Endothelial cell of umbilical vein (primary cell): Measurements from ENCODE around the gene FANCC. TPM values are rescaled to one million over a fixed set of nuclear protein-coding genes. Genes with fewer than 3 reads are reported as not detected.
"Not testable (repeated sequence)": the region's sequence is repeated elsewhere in the genome, so short reads cannot be mapped to it uniquely, and the experiment has no call there.

Experiments
- BruUV-seq: library from RNA; stranded (reverse); fragments of 400-500 nt; replicated peaks from 2 replicates; lab custom pipeline; 2021; lab: Mats Ljungman, UMichigan
- CTCF ChIA-PET: fragments of 300-600, 350-600 bp; sonication (Branson Sonifier 250); formaldehyde crosslinking; loops from one replicate; lab custom pipeline; 2021; ENCODE audit warnings: antibody characterized with exemption, inconsistent platforms; lab: Charles Lee
- POLR2A ChIA-PET: fragments of 300-600, 350-600 bp; sonication (Branson Sonifier 250); formaldehyde crosslinking; loops from one replicate; lab custom pipeline; 2021; ENCODE audit warnings: antibody characterized with exemption, inconsistent platforms; lab: Charles Lee
- DNase-seq: peaks from one replicate; pipeline ENCODE4 v3.0.0-alpha.2; 2011; ENCODE audit warnings: low read depth, low spot score
- FAIRE-seq: peaks from 2 replicates; lab custom pipeline; 2011; peaks lifted over from hg19 to GRCh38; lab: Jason Lieb, UNC
- H2AFZ ChIP-seq: 2 replicates; pipeline ENCODE4 v1.6.0; 2012; ENCODE audit warnings: low read depth, low read length, control low read depth, inconsistent platforms
- H3K27ac ChIP-seq: 2 replicates; pipeline ENCODE4 v1.5.1; 2011; ENCODE audit warnings: low read depth, mild to moderate bottlenecking, control low read depth, low read length, moderate library complexity; ENCODE audit not compliant: insufficient read depth
- H3K27me3 ChIP-seq, 2 experiments: 2 replicates each; pipeline versions ENCODE4 v1.6.0 to v1.6.1; 2011; ENCODE audit warnings: low read length in 2 of 2, mixed read lengths in 1 of 2; ENCODE audit not compliant: control insufficient read depth in 2 of 2, insufficient read depth in 2 of 2
- H3K36me3 ChIP-seq, 2 experiments: 2 replicates in 1 of 2; 3 replicates in 1 of 2; pipeline ENCODE4 v1.5.1; 2011; ENCODE audit warnings: low read length in 2 of 2, mild to moderate bottlenecking in 1 of 2, moderate library complexity in 1 of 2; ENCODE audit not compliant: control insufficient read depth in 2 of 2, insufficient read depth in 2 of 2; ENCODE audit errors: extremely low read depth in 1 of 2
- H3K4me1 ChIP-seq: 3 replicates; pipeline ENCODE4 v1.5.1; 2011; ENCODE audit warnings: mild to moderate bottlenecking, low read length; ENCODE audit not compliant: control insufficient read depth, insufficient read depth; ENCODE audit errors: extremely low read depth
- H3K4me2 ChIP-seq: 2 replicates; pipeline ENCODE4 v1.6.1; 2011; ENCODE audit warnings: low read length, control low read depth, mixed read lengths; ENCODE audit not compliant: insufficient read depth
- H3K4me3 ChIP-seq, 3 experiments: fragments of 200-600 bp in 1 of 3; sonication (generic), shearing (Covaris generic) in 1 of 3; replicated peaks in 1 of 3; 2 replicates each; pipeline ENCODE4 v1.5.1; 2011 to 2016; ENCODE audit warnings: control low read depth in 3 of 3, low read length in 3 of 3, mild to moderate bottlenecking in 2 of 3, inconsistent platforms in 1 of 3, low read depth in 1 of 3, moderate library complexity in 1 of 3; ENCODE audit not compliant: insufficient read depth in 1 of 3
- H3K79me2 ChIP-seq: 2 replicates; pipeline ENCODE4 v1.6.0; 2012; ENCODE audit warnings: low read length, inconsistent platforms; ENCODE audit not compliant: control insufficient read depth, insufficient read depth
- H3K9ac ChIP-seq: replicated peaks from 2 replicates; pipeline ENCODE3; 2011; ENCODE audit warnings: low read length, control low read depth; ENCODE audit not compliant: insufficient read depth; ENCODE audit errors: extremely low read depth
- H3K9me1 ChIP-seq: replicated peaks from 3 replicates; pipeline ENCODE4 v1.6.0; 2011; ENCODE audit warnings: mild to moderate bottlenecking, low read length; ENCODE audit not compliant: control insufficient read depth, insufficient read depth; ENCODE audit errors: extremely low read depth
- H3K9me3 ChIP-seq: replicated peaks from 2 replicates; pipeline ENCODE4 v1.5.1; 2012; ENCODE audit warnings: low read length, inconsistent platforms; ENCODE audit not compliant: control insufficient read depth, insufficient read depth
- H4K20me1 ChIP-seq: replicated peaks from 2 replicates; pipeline ENCODE3; 2011; ENCODE audit warnings: mild to moderate bottlenecking, low read length; ENCODE audit not compliant: control insufficient read depth, insufficient read depth; ENCODE audit errors: extremely low read depth
- EZH2 ChIP-seq: IDR thresholded peaks from 2 replicates; pipeline ENCODE4 v1.6.1; 2012; ENCODE audit warnings: borderline replicate concordance, low read depth, mild to moderate bottlenecking, moderate library complexity, low read length, inconsistent platforms; ENCODE audit not compliant: severe bottlenecking
- FOS ChIP-seq: IDR thresholded peaks from 2 replicates; pipeline ENCODE4 v1.6.1; 2011; ENCODE audit warnings: mild to moderate bottlenecking, low read length, moderate library complexity, borderline replicate concordance; ENCODE audit not compliant: insufficient read depth
- GATA2 ChIP-seq: IDR thresholded peaks from 2 replicates; pipeline ENCODE4 v1.7.0; 2011; ENCODE audit warnings: low read depth, mild to moderate bottlenecking, moderate library complexity, mixed read lengths, low read length; ENCODE audit not compliant: insufficient read length, insufficient read depth
- JUN ChIP-seq: IDR thresholded peaks from 2 replicates; pipeline ENCODE4 v1.6.1; 2011; ENCODE audit warnings: borderline replicate concordance, low read depth; ENCODE audit not compliant: insufficient read length, insufficient read depth
- MYC ChIP-seq: IDR thresholded peaks from one replicate; pipeline ENCODE4 v1.6.1; 2011; ENCODE audit warnings: mild to moderate bottlenecking, low read depth, low read length
- POLR2A ChIP-seq: IDR thresholded peaks from 2 replicates; pipeline ENCODE4 v1.6.1; 2012; ENCODE audit warnings: low read depth, mild to moderate bottlenecking, control low read depth, low read length
- POLR2AphosphoS5 ChIP-seq: IDR thresholded peaks from 2 replicates; pipeline ENCODE4 v1.6.1; 2012; ENCODE audit warnings: low read depth, mild to moderate bottlenecking, control low read depth, low read length, moderate library complexity; ENCODE audit not compliant: insufficient read depth
- dilution Hi-C: fragments of 300-500 bp; cut with MboI; formaldehyde crosslinking; loops from one replicate; pipeline ENCODE4 v1.15.0; 2019; ENCODE audit warnings: low sequenced_read_pairs; ENCODE audit not compliant: extremely low pct_ligation_motif_present
- intact Hi-C: fragments of 100-400 bp; cut with micrococcal nuclease; formaldehyde crosslinking; loops from one replicate; pipeline ENCODE4 v1.10.0; 2022
- polyA plus RNA-seq, 4 experiments: library from polyadenylated mRNA; depleted of rRNA in 3 of 4; stranded (reverse) in 3 of 4; unstranded in 1 of 4; fragments of >200 nt; gene quantifications; 2 replicates each; pipeline versions ENCODE4 v1.2.1 to v1.2.3, GENCODE V29; 2011 to 2012; ENCODE audit warnings: missing spikeins in 1 of 4
- total RNA-seq: library from RNA; stranded (reverse); gene quantifications from 2 replicates; pipeline ENCODE4 v1.2.3, GENCODE V29; 2021
- TF ChIP-seq, protein P1 (sequence below): IDR thresholded peaks from 2 replicates; pipeline ENCODE4 v1.6.1; 2011; ENCODE audit not compliant: insufficient read depth, insufficient read length
- TF ChIP-seq, protein P2 (sequence below), 2 donors: IDR thresholded peaks; 1 replicate in 1 of 2; 2 replicates in 1 of 2; pipeline ENCODE4 v1.5.1; 2011; ENCODE audit warnings: low read length in 2 of 2, mild to moderate bottlenecking in 2 of 2, moderate library complexity in 2 of 2, control low read depth in 1 of 2, inconsistent platforms in 1 of 2, low read depth in 1 of 2; ENCODE audit not compliant: insufficient read depth in 1 of 2; ENCODE audit errors: extremely low read depth in 1 of 2

Gene FANCC
- total and polyA plus RNA-seq, 2 donors (not counting 3 experiments of a cell fraction or from before 2014, with no cell fraction given): 5.7 to 13.1 TPM

DNA sequence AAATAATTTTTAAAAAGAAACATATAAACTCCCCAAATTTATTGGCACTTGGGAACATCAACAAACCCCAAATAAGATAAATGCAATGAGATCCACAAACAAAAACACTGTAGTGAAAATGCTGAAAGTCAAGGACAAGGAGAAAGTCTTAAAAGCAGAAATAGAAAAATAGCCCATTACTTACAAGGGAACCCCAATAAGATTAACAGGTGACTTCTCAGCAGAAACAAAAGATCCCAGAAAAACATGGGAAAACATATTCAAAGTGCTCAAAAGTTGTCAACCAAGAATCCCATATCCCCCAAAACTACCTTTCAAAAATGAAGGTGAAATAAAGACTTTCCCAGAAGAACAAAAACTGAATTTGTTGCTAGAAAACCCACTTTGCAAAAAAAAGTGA is 40.0 kb downstream of the FANCC start:
- no peaks in the 10 kb centered on the region for H3K27me3 ChIP-seq

GRCh38 chr9:95276395-95276954 is 41.0 kb downstream of the FANCC start:
- CTCF ChIA-PET: interaction anchor here (1.0 kb wide), 1 partner anchor 12 kb away, joined by 4 read pairs; no protein-coding TSS in a partner anchor

More for the DNA sequence above, 40.0 kb downstream of the FANCC start:
- no peak for TF ChIP-seq FOS
- H3K36me3 ChIP-seq: no peaks in the 10 kb centered on the region
- H2AFZ ChIP-seq: no peak overlapping the region
- H3K79me2 ChIP-seq: no peaks in the 10 kb centered on the region
- no peak overlapping the region for H3K9ac ChIP-seq
- no peaks in the 10 kb centered on the region for H3K9me1 ChIP-seq
- H3K4me3 ChIP-seq: no peak overlapping the region
- H3K9me3 ChIP-seq: no peaks in the 10 kb centered on the region
- H3K4me2 ChIP-seq: no peak overlapping the region
- CTCF ChIA-PET: no interaction called here
- FAIRE-seq (no peak), DNase-seq (no peak)
- H3K4me1 ChIP-seq: no peaks in the 10 kb centered on the region
- POLR2A ChIA-PET: no interaction called here
- no TSS peak for BruUV-seq
- peaks cover 2% of the 10 kb centered on the region for H4K20me1 ChIP-seq
- H3K27ac ChIP-seq: no peak overlapping the region
- dilution Hi-C loops (no loop called here), intact Hi-C loops (no loop called here)

DNA sequence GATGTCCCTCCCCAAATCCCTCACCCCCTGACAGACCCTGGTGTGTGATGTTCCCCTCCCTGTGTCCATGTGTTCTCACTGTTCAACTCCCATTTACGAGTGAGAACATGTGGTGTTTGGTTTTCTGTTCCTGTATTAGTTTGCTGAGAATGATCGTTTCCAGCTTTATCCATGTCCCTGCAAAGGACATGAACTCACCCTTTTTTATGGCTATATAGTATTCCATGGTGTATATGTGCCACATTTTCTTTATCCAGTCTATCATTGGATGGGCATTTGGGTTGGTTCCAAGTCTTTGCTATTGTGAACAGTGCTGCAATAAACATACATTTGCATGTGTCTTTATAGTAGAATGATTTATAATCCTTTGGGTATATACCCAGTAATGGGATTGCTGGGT is 43.3 kb downstream of the FANCC start:
- POLR2A ChIA-PET, intact Hi-C loops, FAIRE-seq, dilution Hi-C loops, H3K9me3 ChIP-seq, H3K27ac ChIP-seq, H3K4me2 ChIP-seq, H3K4me3 ChIP-seq, H3K27me3 ChIP-seq, H3K9me1 ChIP-seq, H3K36me3 ChIP-seq, H3K9ac ChIP-seq, BruUV-seq, H3K4me1 ChIP-seq, H4K20me1 ChIP-seq, H2AFZ ChIP-seq, DNase-seq, H3K79me2 ChIP-seq: not testable (repeated sequence)
- CTCF ChIA-PET: interaction anchor here (1.0 to 1.2 kb wide), 3 partner anchors 9 to 593 kb away, joined by 3 to 4 read pairs (median 3); no protein-coding TSS in a partner anchor

More at GRCh38 chr9:95276395-95276954, 41.0 kb downstream of the FANCC start:
- no peaks in the 10 kb centered on the region for H3K4me1 ChIP-seq
- FAIRE-seq (no peak), DNase-seq (no peak)
- no TSS peak for BruUV-seq
- H3K79me2 ChIP-seq: no peaks in the 10 kb centered on the region
- peaks cover 2% of the 10 kb centered on the region for H4K20me1 ChIP-seq
- H3K4me3 ChIP-seq: no peak overlapping the region
- H3K4me2 ChIP-seq: no peak overlapping the region
- H2AFZ ChIP-seq: no peak overlapping the region
- POLR2A ChIA-PET: no interaction called here
- no peaks in the 10 kb centered on the region for H3K36me3 ChIP-seq
- no peak overlapping the region for H3K27ac ChIP-seq
- H3K9me1 ChIP-seq: no peaks in the 10 kb centered on the region
- no peak for TF ChIP-seq GATA2
- no peak for TF ChIP-seq POLR2AphosphoS5
- TF ChIP-seq, protein P1, sequence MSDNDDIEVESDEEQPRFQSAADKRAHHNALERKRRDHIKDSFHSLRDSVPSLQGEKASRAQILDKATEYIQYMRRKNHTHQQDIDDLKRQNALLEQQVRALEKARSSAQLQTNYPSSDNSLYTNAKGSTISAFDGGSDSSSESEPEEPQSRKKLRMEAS: no peak
- no peak for TF ChIP-seq POLR2A
- TF ChIP-seq, protein P2, sequence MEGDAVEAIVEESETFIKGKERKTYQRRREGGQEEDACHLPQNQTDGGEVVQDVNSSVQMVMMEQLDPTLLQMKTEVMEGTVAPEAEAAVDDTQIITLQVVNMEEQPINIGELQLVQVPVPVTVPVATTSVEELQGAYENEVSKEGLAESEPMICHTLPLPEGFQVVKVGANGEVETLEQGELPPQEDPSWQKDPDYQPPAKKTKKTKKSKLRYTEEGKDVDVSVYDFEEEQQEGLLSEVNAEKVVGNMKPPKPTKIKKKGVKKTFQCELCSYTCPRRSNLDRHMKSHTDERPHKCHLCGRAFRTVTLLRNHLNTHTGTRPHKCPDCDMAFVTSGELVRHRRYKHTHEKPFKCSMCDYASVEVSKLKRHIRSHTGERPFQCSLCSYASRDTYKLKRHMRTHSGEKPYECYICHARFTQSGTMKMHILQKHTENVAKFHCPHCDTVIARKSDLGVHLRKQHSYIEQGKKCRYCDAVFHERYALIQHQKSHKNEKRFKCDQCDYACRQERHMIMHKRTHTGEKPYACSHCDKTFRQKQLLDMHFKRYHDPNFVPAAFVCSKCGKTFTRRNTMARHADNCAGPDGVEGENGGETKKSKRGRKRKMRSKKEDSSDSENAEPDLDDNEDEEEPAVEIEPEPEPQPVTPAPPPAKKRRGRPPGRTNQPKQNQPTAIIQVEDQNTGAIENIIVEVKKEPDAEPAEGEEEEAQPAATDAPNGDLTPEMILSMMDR (IDR thresholded peaks at IDR 0.05; ENCODE audit: extremely low read depth in 1 of 2, insufficient read depth in 1 of 2, low read depth in 1 of 2, low read length in 2 of 2): no peak
- no peak for TF ChIP-seq MYC
- TF ChIP-seq JUN: no peak
- no peak for TF ChIP-seq EZH2
- no peak for TF ChIP-seq FOS
- intact Hi-C loops (no loop called here), dilution Hi-C loops (no loop called here)
- no peaks in the 10 kb centered on the region for H3K9me3 ChIP-seq
- H3K27me3 ChIP-seq: no peaks in the 10 kb centered on the region
- H3K9ac ChIP-seq: no peak overlapping the region
